ENCODE data around the gene EPS8L2. TPM values are rescaled to one million over a fixed set of nuclear protein-coding genes. Genes with fewer than 3 reads are reported as not detected.

Gene EPS8L2
- total RNA-seq, 1 donor from 2014 or later: 129 TPM

GRCh38 chr11:719214-720016, 13.4 kb downstream of the EPS8L2 start:
- Histone ChIP-seq H3K4me3 (ENCODE audit: insufficient read depth, low read depth, low read length) (no peak overlapping the region), H3K9ac (ENCODE audit: low read length) (no peak overlapping the region), H3K4me1 (ENCODE audit: insufficient read depth, low read length) (no peaks in the 10 kb centered on the region), H3K27me3 (ENCODE audit: insufficient read depth, low read length) (peaks cover 5% of the 10 kb centered on the region), H4K20me1 (ENCODE audit: insufficient read depth, low read length) (peaks cover 50% of the 10 kb centered on the region), H3K27ac (ENCODE audit: low read depth, low read length) (no peak overlapping the region), H3K36me3 (ENCODE audit: insufficient read depth, low read length) (no peaks in the 10 kb centered on the region), H2AFZ (ENCODE audit: low read depth, low read length) (no peak overlapping the region), H3K9me3 (ENCODE audit: insufficient read depth, low read depth, low read length) (no peaks in the 10 kb centered on the region), H3K4me2 (ENCODE audit: low read length) (no peak overlapping the region), H3K79me2 (ENCODE audit: insufficient read depth, low read length) (no peaks in the 10 kb centered on the region)
- Mint-ChIP-seq H3K36me3 (ENCODE audit: low read depth, unreplicated experiment) (peaks cover 17% of the 10 kb centered on the region), H3K9me3 (ENCODE audit: unreplicated experiment) (no peaks in the 10 kb centered on the region), H3K27ac (ENCODE audit: unreplicated experiment) (no peak overlapping the region), H3K4me1 (ENCODE audit: low read depth, unreplicated experiment) (no peaks in the 10 kb centered on the region), H3K27me3 (ENCODE audit: low read depth, unreplicated experiment) (peaks cover 4% of the 10 kb centered on the region), H3K4me3 (ENCODE audit: unreplicated experiment) (no peak overlapping the region)
- no peak for TF ChIP-seq EZH2 (IDR thresholded peaks at IDR 0.05; ENCODE audit: insufficient read depth, low read length)
- TF ChIP-seq CTCF (IDR thresholded peaks at IDR 0.05; ENCODE audit: insufficient read depth, low read depth, low read length): no peak
- DNase-seq (ENCODE audit: low read depth): no peak
- FAIRE-seq: no peak

- Histone ChIP-seq H3K9me3 (ENCODE audit: insufficient read depth, low read depth, low read length) (no peaks in the 10 kb centered on the region), H4K20me1 (ENCODE audit: insufficient read depth, low read length) (peaks cover 57% of the 10 kb centered on the region), H3K4me3 (ENCODE audit: insufficient read depth, low read depth, low read length) (no peak overlapping the region), H3K36me3 (ENCODE audit: insufficient read depth, low read length) (no peaks in the 10 kb centered on the region), H3K4me2 (ENCODE audit: low read length) (peak overlapping the region; percentile 46), H3K27ac (ENCODE audit: low read depth, low read length) (no peak overlapping the region), H3K79me2 (ENCODE audit: insufficient read depth, low read length) (no peaks in the 10 kb centered on the region), H3K4me1 (ENCODE audit: insufficient read depth, low read length) (no peaks in the 10 kb centered on the region), H3K9ac (ENCODE audit: low read length) (no peak overlapping the region), H3K27me3 (ENCODE audit: insufficient read depth, low read length) (peaks cover 5% of the 10 kb centered on the region), H2AFZ (ENCODE audit: low read depth, low read length) (peak overlapping the region; percentile 41)
- DNase-seq (ENCODE audit: low read depth) (no peak), FAIRE-seq (no peak)
- Mint-ChIP-seq H3K27me3 (ENCODE audit: low read depth, unreplicated experiment) (peaks cover 4% of the 10 kb centered on the region), H3K4me3 (ENCODE audit: unreplicated experiment) (no peak overlapping the region), H3K9me3 (ENCODE audit: unreplicated experiment) (no peaks in the 10 kb centered on the region), H3K36me3 (ENCODE audit: low read depth, unreplicated experiment) (peaks cover 15% of the 10 kb centered on the region), H3K27ac (ENCODE audit: unreplicated experiment) (no peak overlapping the region), H3K4me1 (ENCODE audit: low read depth, unreplicated experiment) (no peaks in the 10 kb centered on the region)
- TF ChIP-seq EZH2 (IDR thresholded peaks at IDR 0.05; ENCODE audit: insufficient read depth, low read length): no peak
Measured at GRCh38 chr11:720017-720641, 14.1 kb downstream of the EPS8L2 start.

- Histone ChIP-seq H3K4me1 (ENCODE audit: insufficient read depth, low read length) (no peaks in the 10 kb centered on the region), H3K27ac (ENCODE audit: low read depth, low read length) (no peak overlapping the region), H3K79me2 (ENCODE audit: insufficient read depth, low read length) (no peaks in the 10 kb centered on the region), H3K4me2 (ENCODE audit: low read length) (peak overlapping the region; percentile 46), H3K9me3 (ENCODE audit: insufficient read depth, low read depth, low read length) (no peaks in the 10 kb centered on the region), H4K20me1 (ENCODE audit: insufficient read depth, low read length) (peaks cover 57% of the 10 kb centered on the region), H3K4me3 (ENCODE audit: insufficient read depth, low read depth, low read length) (no peak overlapping the region), H3K9ac (ENCODE audit: low read length) (no peak overlapping the region), H2AFZ (ENCODE audit: low read depth, low read length) (peak overlapping the region; percentile 41), H3K36me3 (ENCODE audit: insufficient read depth, low read length) (no peaks in the 10 kb centered on the region), H3K27me3 (ENCODE audit: insufficient read depth, low read length) (peaks cover 5% of the 10 kb centered on the region)
- no peak for TF ChIP-seq EZH2 (IDR thresholded peaks at IDR 0.05; ENCODE audit: insufficient read depth, low read length)
- TF ChIP-seq CTCF (IDR thresholded peaks at IDR 0.05; ENCODE audit: insufficient read depth, low read depth, low read length): no peak
- H3K4me3 Mint-ChIP-seq (ENCODE audit: unreplicated experiment): no peak overlapping the region
- peaks cover 13% of the 10 kb centered on the region for H3K36me3 Mint-ChIP-seq (ENCODE audit: low read depth, unreplicated experiment)
- FAIRE-seq (no peak), DNase-seq (ENCODE audit: low read depth) (no peak)
- no peaks in the 10 kb centered on the region for H3K9me3 Mint-ChIP-seq (ENCODE audit: unreplicated experiment)
- H3K27ac Mint-ChIP-seq (ENCODE audit: unreplicated experiment): no peak overlapping the region
- H3K4me1 Mint-ChIP-seq (ENCODE audit: low read depth, unreplicated experiment): no peaks in the 10 kb centered on the region
- H3K27me3 Mint-ChIP-seq (ENCODE audit: low read depth, unreplicated experiment): peaks cover 4% of the 10 kb centered on the region
Measured at GRCh38 chr11:720642-721246, 14.7 kb downstream of the EPS8L2 start.

Data from astrocyte (in vitro differentiated cells and primary cell).